ENCODE measurements around the gene EML4.

GRCh38 chr2:42129947-42130346 lies 39.2 kb upstream of the EML4 start:
- TF ChIP-seq, protein P1, sequence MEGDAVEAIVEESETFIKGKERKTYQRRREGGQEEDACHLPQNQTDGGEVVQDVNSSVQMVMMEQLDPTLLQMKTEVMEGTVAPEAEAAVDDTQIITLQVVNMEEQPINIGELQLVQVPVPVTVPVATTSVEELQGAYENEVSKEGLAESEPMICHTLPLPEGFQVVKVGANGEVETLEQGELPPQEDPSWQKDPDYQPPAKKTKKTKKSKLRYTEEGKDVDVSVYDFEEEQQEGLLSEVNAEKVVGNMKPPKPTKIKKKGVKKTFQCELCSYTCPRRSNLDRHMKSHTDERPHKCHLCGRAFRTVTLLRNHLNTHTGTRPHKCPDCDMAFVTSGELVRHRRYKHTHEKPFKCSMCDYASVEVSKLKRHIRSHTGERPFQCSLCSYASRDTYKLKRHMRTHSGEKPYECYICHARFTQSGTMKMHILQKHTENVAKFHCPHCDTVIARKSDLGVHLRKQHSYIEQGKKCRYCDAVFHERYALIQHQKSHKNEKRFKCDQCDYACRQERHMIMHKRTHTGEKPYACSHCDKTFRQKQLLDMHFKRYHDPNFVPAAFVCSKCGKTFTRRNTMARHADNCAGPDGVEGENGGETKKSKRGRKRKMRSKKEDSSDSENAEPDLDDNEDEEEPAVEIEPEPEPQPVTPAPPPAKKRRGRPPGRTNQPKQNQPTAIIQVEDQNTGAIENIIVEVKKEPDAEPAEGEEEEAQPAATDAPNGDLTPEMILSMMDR (IDR thresholded peaks at IDR 0.05; ENCODE audit: low read length), result no peak
- TF ChIP-seq EZH2 (optimal IDR thresholded peaks at IDR 0.05; ENCODE audit: low read depth, low read length), result no peak

Measured in MM.1S (cell line).